MCF 10A (cell line): ENCODE results near the gene SOHLH2. TPM values are rescaled to one million over a fixed set of nuclear protein-coding genes. Genes with fewer than 3 reads are reported as not detected.
A peak's percentile ranks its signal among the peaks of the same experiment; 100 is the strongest.

Experiments used
- BruUV-seq: library from RNA; stranded (reverse); fragments of 400-500 nt; replicated peaks from 2 replicates; lab custom pipeline; 2021; lab: Mats Ljungman, UMichigan
- CTCF ChIA-PET: fragments of 300-600 bp; sonication (Branson Sonifier 250); formaldehyde crosslinking; extraction: SDS; loops from one replicate; lab custom pipeline; 2021; ENCODE audit warnings: antibody characterized with exemption, inconsistent platforms; lab: Yijun Ruan, JAX
- POLR2A ChIA-PET: fragments of 300-600, 350-650 bp; sonication (Branson Sonifier 250); formaldehyde crosslinking; extraction: SDS; loops from one replicate; lab custom pipeline; 2020; ENCODE audit warnings: antibody characterized with exemption, inconsistent platforms; lab: Yijun Ruan, JAX
- DNase-seq: peaks from one replicate; pipeline ENCODE4 v3.0.0-alpha.2; 2018; ENCODE audit not compliant: unreplicated experiment
- H3K27ac Mint-ChIP-seq: one replicate; pipeline ENCODE4 v1.8.0; 2022; ENCODE audit warnings: mild to moderate bottlenecking, low read depth, mixed read lengths; ENCODE audit not compliant: unreplicated experiment
- H3K27me3 Mint-ChIP-seq: one replicate; pipeline ENCODE4 v1.8.0; 2022; ENCODE audit warnings: mixed read lengths; ENCODE audit not compliant: insufficient read depth, unreplicated experiment
- H3K36me3 Mint-ChIP-seq: one replicate; pipeline ENCODE4 v1.8.0; 2022; ENCODE audit warnings: mild to moderate bottlenecking, moderate library complexity, mixed read lengths; ENCODE audit not compliant: insufficient read depth, unreplicated experiment
- H3K4me1 Mint-ChIP-seq: one replicate; pipeline ENCODE4 v1.8.0; 2022; ENCODE audit warnings: mixed read lengths; ENCODE audit not compliant: insufficient read depth, unreplicated experiment
- H3K4me3 Mint-ChIP-seq: one replicate; pipeline ENCODE4 v1.8.0; 2022; ENCODE audit warnings: mild to moderate bottlenecking, moderate library complexity, mixed read lengths; ENCODE audit not compliant: unreplicated experiment
- H3K9me3 Mint-ChIP-seq: one replicate; pipeline ENCODE4 v1.8.0; 2022; ENCODE audit warnings: mixed read lengths; ENCODE audit not compliant: unreplicated experiment
- CTCF ChIP-seq: fragments of 200-600 bp; IDR thresholded peaks from one replicate; pipeline ENCODE4 v1.8.0; 2022; ENCODE audit warnings: antibody characterized with exemption, mild to moderate bottlenecking; ENCODE audit not compliant: unreplicated experiment
- intact Hi-C: fragments of 100-400 bp; cut with micrococcal nuclease; formaldehyde crosslinking; loops from 2 replicates; pipeline ENCODE4 v1.14.1; 2022
- total RNA-seq: library from RNA; stranded (reverse); gene quantifications from 2 replicates; pipeline ENCODE4 v1.2.3, GENCODE V29; 2022

SOHLH2 gene
- total RNA-seq, 1 experiment from 2014 or later = 1.2 TPM

GRCh38 chr13:36166046-36166445, 48.3 kb downstream of the SOHLH2 start:
- no peak for DNase-seq
- H3K27me3 Mint-ChIP-seq = no peaks in the 10 kb centered on the region
- no TSS peak for BruUV-seq
- no peaks in the 10 kb centered on the region for H3K9me3 Mint-ChIP-seq
- H3K36me3 Mint-ChIP-seq = no peaks in the 10 kb centered on the region
- no peak overlapping the region for H3K27ac Mint-ChIP-seq
- no peak overlapping the region for H3K4me3 Mint-ChIP-seq
- H3K4me1 Mint-ChIP-seq = peaks cover 28% of the 10 kb centered on the region
- intact Hi-C loops = no loop called here
- no peak for TF ChIP-seq CTCF
- POLR2A ChIA-PET = no interaction called here
- CTCF ChIA-PET = interaction anchor here (1.3 to 1.4 kb wide), 2 partner anchors 22 to 189 kb away, joined by 3 read pairs; no protein-coding TSS in a partner anchor

- intact Hi-C loops = no loop called here
- TF ChIP-seq CTCF = no peak
- Mint-ChIP-seq H3K27me3 (no peaks in the 10 kb centered on the region), H3K9me3 (no peaks in the 10 kb centered on the region), H3K4me3 (peak overlapping the region; percentile 36), H3K27ac (peak overlapping the region; percentile 74), H3K36me3 (no peaks in the 10 kb centered on the region), H3K4me1 (peaks cover 35% of the 10 kb centered on the region)
- ChIA-PET CTCF (interaction anchor here (0.6 to 1.6 kb wide), 7 partner anchors 14 to 1945 kb away, joined by 3 to 9 read pairs (median 5); no protein-coding TSS in a partner anchor), POLR2A (interaction anchor here (0.7 to 2.0 kb wide), 10 partner anchors 9 to 185 kb away, joined by 3 to 9 read pairs (median 4); no protein-coding TSS in a partner anchor)
- peak; percentile 99 for DNase-seq
- no TSS peak for BruUV-seq
These were observed 50.5 kb downstream of the SOHLH2 start for GRCh38 chr13:36163809-36164308.

GRCh38 chr13:36163286-36163685, 51.1 kb downstream of the SOHLH2 start:
- POLR2A ChIA-PET = interaction anchor here (0.7 to 2.0 kb wide), 5 partner anchors 66 to 184 kb away, joined by 3 to 9 read pairs (median 7); no protein-coding TSS in a partner anchor
- Mint-ChIP-seq H3K36me3 (no peaks in the 10 kb centered on the region), H3K9me3 (no peaks in the 10 kb centered on the region), H3K4me3 (peak overlapping the region; percentile 36), H3K4me1 (peaks cover 41% of the 10 kb centered on the region), H3K27me3 (no peaks in the 10 kb centered on the region), H3K27ac (peak overlapping the region; percentile 74)
- CTCF ChIA-PET = interaction anchor here (0.6 to 1.6 kb wide), 6 partner anchors 14 to 177 kb away, joined by 3 to 9 read pairs (median 6); no protein-coding TSS in a partner anchor
- intact Hi-C loops = no loop called here
- TF ChIP-seq CTCF = no peak
- no TSS peak for BruUV-seq
- DNase-seq = no peak

- DNase-seq = no peak
- no TSS peak for BruUV-seq
- Mint-ChIP-seq H3K27ac (no peak overlapping the region), H3K27me3 (no peaks in the 10 kb centered on the region), H3K4me3 (no peak overlapping the region), H3K36me3 (no peaks in the 10 kb centered on the region), H3K9me3 (no peaks in the 10 kb centered on the region), H3K4me1 (peaks cover 36% of the 10 kb centered on the region)
- ChIA-PET POLR2A (interaction anchor here (0.6 to 1.7 kb wide), 3 partner anchors 135 to 181 kb away, joined by 3 to 6 read pairs (median 3); no protein-coding TSS in a partner anchor), CTCF (interaction anchor here (1.0 kb wide), 1 partner anchor 166 kb away, joined by 3 read pairs; no protein-coding TSS in a partner anchor)
- intact Hi-C loops = no loop called here
- no peak for TF ChIP-seq CTCF
These were observed 54.1 kb downstream of the SOHLH2 start for GRCh38 chr13:36160297-36160696.
